NCI-H748 (cell line): Measurements from ENCODE around the gene CSF2.

ENCODE experiments used
- DNase-seq: peaks from one replicate; lab custom pipeline; 2025; ENCODE audit not compliant: unreplicated experiment; lab: John Stamatoyannopoulos, UW

The CSF2 gene

GRCh38 chr5:132067941-132068808, 5.4 kb upstream of the CSF2 start:
- no peak for DNase-seq

- DNase-seq: no peak
Measured at GRCh38 chr5:132069561-132069960, 4.0 kb upstream of the CSF2 start.

DNA sequence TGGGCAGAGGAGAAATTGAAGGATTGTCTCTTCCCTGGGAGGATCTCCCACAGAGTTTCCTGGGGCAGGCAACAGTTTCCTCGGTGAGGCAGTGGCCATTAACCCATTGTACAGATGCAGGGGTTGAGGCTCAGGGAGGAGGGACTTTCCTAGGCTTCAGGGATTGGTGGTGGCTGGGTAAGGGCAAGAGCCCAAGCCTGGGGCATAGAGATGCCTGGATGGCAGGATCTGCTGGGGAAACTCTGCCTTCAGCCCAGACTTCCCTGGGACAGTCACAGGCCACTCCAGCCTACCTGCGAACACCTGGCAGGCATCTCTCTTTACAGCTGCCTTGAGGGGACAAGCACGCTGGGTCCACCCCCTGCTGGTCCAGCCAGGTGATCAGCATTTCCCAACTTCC, 3.6 kb upstream of the CSF2 start:
- DNase-seq: no peak

DNA sequence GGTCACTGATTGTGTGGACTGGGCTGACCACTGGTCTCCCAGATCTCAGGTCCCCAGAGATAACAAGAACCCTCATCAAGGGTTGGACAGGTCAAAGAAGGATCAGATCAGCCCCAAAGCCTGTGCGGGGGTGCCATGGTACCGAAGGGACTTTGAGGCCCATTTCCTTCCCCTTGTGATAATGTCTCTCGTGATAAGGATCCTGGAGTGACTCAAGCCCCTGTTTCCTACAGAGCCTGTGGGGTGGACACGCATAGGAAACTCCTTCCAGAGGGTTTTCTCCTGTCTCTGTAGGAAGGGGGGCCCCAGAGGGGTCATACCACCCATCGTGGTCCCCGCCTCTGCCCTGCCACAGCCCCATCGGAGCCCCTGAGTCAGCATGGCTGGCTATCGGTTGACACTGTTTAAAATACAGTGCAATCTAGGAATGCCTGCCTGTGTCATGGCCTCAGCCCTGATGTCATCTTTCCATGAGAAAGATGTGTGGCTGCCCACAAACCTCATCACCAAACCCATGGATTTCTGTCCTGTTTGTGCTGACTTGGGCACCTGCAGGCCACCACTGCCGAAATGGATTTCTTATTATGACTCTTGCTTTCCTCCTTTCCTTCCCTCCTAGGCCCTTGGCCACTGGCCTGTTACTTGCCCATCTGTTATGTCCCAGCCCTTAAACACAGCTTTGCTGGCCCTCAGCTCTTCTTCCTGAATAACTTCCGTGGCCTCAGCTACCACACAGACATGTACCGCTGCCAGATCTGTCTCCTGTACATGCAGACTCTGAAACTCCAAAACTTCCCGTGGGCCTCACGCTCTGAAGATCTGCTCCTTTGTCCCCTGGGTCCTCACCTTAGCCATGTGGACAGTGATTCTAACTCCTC, 2.9 kb upstream of the CSF2 start:
- no peak for DNase-seq

DNA sequence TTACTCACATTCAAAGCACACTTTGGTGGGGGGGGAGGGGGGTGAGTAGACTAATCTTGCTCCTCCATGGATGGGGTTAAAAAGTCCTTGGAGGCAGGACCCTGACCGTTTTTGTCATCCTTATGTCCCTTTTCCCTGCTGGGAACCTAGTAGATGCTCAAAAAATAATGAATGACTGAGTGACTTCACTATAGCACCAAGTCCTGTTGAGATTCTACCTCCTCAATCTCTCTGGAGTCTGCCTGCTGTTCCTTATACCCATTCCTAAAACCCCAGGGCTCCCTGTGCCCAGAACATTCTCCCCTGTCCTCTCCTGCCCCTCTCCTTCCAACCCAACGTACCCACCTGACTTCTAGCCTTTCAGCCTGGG, 2.3 kb upstream of the CSF2 start:
- DNase-seq: no peak

DNA sequence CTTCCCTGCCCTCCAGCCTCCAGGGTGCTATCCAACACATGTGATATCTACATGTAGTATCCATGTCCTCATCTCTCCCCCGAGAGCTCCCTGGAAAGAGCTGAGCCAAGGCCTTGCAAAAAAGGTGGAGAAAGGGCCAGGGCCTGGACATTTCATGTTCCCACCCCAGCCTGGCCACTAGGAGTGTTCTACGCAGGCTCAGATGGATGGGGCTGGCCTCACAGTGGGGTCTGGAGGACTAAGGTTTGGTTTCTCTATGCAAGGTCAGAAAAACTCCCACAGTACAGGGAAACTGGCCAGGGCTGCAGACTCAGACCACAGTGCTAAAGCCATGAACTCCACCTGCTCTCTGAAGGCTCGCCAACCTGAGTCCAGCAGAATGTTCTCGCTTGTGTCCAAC, 1.5 kb upstream of the CSF2 start:
- no peak for DNase-seq

- no peak for DNase-seq
Measured at GRCh38 chr5:132072528-132072927, 1.1 kb upstream of the CSF2 start.

DNA sequence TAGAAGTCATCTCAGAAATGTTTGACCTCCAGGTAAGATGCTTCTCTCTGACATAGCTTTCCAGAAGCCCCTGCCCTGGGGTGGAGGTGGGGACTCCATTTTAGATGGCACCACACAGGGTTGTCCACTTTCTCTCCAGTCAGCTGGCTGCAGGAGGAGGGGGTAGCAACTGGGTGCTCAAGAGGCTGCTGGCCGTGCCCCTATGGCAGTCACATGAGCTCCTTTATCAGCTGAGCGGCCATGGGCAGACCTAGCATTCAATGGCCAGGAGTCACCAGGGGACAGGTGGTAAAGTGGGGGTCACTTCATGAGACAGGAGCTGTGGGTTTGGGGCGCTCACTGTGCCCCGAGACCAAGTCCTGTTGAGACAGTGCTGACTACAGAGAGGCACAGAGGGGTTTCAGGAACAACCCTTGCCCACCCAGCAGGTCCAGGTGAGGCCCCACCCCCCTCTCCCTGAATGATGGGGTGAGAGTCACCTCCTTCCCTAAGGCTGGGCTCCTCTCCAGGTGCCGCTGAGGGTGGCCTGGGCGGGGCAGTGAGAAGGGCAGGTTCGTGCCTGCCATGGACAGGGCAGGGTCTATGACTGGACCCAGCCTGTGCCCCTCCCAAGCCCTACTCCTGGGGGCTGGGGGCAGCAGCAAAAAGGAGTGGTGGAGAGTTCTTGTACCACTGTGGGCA, 642 bp downstream of the CSF2 start:
- DNase-seq: no peak

DNA sequence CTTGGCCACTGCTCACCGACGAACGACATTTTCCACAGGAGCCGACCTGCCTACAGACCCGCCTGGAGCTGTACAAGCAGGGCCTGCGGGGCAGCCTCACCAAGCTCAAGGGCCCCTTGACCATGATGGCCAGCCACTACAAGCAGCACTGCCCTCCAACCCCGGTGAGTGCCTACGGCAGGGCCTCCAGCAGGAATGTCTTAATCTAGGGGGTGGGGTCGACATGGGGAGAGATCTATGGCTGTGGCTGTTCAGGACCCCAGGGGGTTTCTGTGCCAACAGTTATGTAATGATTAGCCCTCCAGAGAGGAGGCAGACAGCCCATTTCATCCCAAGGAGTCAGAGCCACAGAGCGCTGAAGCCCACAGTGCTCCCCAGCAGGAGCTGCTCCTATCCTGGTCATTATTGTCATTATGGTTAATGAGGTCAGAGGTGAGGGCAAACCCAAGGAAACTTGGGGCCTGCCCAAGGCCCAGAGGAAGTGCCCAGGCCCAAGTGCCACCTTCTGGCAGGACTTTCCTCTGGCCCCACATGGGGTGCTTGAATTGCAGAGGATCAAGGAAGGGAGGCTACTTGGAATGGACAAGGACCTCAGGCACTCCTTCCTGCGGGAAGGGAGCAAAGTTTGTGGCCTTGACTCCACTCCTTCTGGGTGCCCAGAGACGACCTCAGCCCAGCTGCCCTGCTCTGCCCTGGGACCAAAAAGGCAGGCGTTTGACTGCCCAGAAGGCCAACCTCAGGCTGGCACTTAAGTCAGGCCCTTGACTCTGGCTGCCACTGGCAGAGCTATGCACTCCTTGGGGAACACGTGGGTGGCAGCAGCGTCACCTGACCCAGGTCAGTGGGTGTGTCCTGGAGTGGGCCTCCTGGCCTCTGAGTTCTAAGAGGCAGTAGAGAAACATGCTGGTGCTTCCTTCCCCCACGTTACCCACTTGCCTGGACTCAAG, 1.5 kb downstream of the CSF2 start:
- no peak for DNase-seq

DNA sequence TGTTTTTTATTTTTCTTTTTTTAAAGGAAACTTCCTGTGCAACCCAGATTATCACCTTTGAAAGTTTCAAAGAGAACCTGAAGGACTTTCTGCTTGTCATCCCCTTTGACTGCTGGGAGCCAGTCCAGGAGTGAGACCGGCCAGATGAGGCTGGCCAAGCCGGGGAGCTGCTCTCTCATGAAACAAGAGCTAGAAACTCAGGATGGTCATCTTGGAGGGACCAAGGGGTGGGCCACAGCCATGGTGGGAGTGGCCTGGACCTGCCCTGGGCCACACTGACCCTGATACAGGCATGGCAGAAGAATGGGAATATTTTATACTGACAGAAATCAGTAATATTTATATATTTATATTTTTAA, 2.1 kb downstream of the CSF2 start:
- DNase-seq: no peak

DNA sequence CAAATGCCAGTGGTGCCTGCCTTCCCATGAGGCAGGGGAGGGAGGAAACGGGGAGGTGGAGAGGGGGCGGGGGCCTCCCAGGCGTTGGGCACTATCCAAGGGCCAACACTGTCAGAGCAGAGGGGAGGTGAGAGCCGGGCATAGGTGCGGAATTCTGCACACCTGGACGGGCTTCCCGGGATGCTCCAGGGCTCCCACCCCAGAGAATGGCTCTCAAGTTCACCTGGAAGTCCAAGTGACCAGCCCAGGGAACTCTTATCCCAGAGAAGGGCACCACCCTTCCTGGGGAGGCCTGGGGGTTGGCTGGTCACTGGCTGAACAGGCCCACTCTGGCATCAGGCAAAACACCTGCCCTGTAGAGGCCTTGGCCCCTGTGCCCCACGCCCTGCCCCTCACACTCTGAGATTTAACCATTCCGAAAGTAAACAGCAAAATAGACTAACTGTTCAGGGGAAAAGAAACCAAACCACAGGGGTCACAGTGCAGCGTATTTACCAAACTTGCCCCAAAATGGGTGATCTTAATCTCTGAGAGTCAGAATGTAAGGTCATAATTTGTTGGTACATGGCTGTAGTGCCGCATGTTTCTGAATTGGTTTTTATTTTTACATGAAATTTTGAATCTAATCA, 2.7 kb downstream of the CSF2 start:
- no peak for DNase-seq

- DNase-seq: no peak
Measured at GRCh38 chr5:132076983-132077382, 3.4 kb downstream of the CSF2 start.

- DNase-seq: no peak
Measured at GRCh38 chr5:132079081-132079480, 5.5 kb downstream of the CSF2 start.

- DNase-seq: no peak
Measured at GRCh38 chr5:132079619-132080018, 6.0 kb downstream of the CSF2 start.

- DNase-seq: no peak
Measured at GRCh38 chr5:132080595-132080994, 7.0 kb downstream of the CSF2 start.

- no peak for DNase-seq
Measured at GRCh38 chr5:132081458-132081857, 7.9 kb downstream of the CSF2 start.

GRCh38 chr5:132082329-132083023, 8.9 kb downstream of the CSF2 start:
- DNase-seq: no peak

GRCh38 chr5:132083071-132083678, 9.6 kb downstream of the CSF2 start:
- DNase-seq: no peak

GRCh38 chr5:132085686-132086085, 12.1 kb downstream of the CSF2 start:
- DNase-seq: no peak
